ENCODE data around the gene MAST4.

GRCh38 chr5:67033880-67034651 lies 437.9 kb downstream of the MAST4 start:
- TF ChIP-seq CTCF (tag by site-specific recombination; IDR thresholded peaks at IDR 0.05) (no peak), ZSCAN23 (tag by site-specific recombination; IDR thresholded peaks at IDR 0.05) (no peak), TCF7L2 (IDR thresholded peaks at IDR 0.05; ENCODE audit: borderline replicate concordance, low read depth, low read length) (no peak), SETDB1 (IDR thresholded peaks at IDR 0.05; ENCODE audit: insufficient read length, low read length) (no peak)
